SK-N-SH (cell line): ENCODE measurements around the gene DLG3.

ENCODE experiments used
- CTCF ChIP-seq: fragments of 200-600 bp; sonication (generic); IDR thresholded peaks from 2 replicates; pipeline ENCODE4 v1.6.1; 2017; ENCODE audit warnings: antibody characterized with exemption, mild to moderate bottlenecking, moderate library complexity
- YY1 ChIP-seq: IDR thresholded peaks from 2 replicates; pipeline ENCODE4 v1.4.0; 2012; ENCODE audit warnings: low read depth, mild to moderate bottlenecking

- TF ChIP-seq YY1, result no peak
- peak; percentile 63 for TF ChIP-seq CTCF
Measured at GRCh38 chrX:70433848-70434351, 10.7 kb upstream of the DLG3 start.
